ENCODE data around the gene GALNT13. TPM values are rescaled to one million over a fixed set of nuclear protein-coding genes. Genes with fewer than 3 reads are reported as not detected.

GALNT13 gene
- total RNA-seq, 1 experiment from 2014 or later = not detected

- no peak for DNase-seq
- H3K27ac Mint-ChIP-seq (ENCODE audit: unreplicated experiment) = no peak overlapping the region
- H3K4me3 Mint-ChIP-seq (ENCODE audit: low read depth, unreplicated experiment) = no peak overlapping the region
- no peaks in the 10 kb centered on the region for H3K36me3 Mint-ChIP-seq (ENCODE audit: insufficient read depth, unreplicated experiment)
- CTCF ChIA-PET = no interaction called here
- no peaks in the 10 kb centered on the region for H3K9me3 Mint-ChIP-seq (ENCODE audit: low read depth, unreplicated experiment)
- no peaks in the 10 kb centered on the region for H3K4me1 Mint-ChIP-seq (ENCODE audit: low read depth, unreplicated experiment)
- no peaks in the 10 kb centered on the region for H3K27me3 Mint-ChIP-seq (ENCODE audit: unreplicated experiment)
- intact Hi-C loops (cut with micrococcal nuclease; ENCODE audit: unreplicated experiment) = no loop called here
- no TSS peak for BruUV-seq (replicated peaks)
- TF ChIP-seq CTCF (IDR thresholded peaks at IDR 0.05; ENCODE audit: unreplicated experiment) = no peak
Measured at GRCh38 chr2:153858250-153858649, 13.5 kb upstream of the GALNT13 start.

DNA sequence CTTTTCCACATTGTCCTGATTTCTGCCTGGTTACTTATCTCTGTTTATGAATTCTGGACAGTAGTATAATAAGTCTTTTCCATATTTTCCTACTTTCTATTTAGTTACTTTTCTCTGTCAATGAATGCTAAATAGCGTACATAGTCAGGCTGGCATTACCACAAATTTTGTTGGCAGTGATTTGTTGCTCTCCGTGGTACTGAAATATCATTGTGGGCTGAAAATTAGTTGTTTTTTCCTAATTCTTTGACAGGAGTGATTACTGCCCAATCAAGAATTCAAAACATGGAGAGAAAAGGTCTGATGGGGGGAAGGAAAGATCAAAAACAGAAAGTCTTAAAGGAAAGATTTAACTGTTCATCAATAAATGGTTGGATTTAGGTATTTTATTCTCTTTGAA, 7.7 kb upstream of the GALNT13 start:
- no peak for DNase-seq
- BruUV-seq (replicated peaks) = no TSS peak
- Mint-ChIP-seq H3K27me3 (ENCODE audit: unreplicated experiment) (no peaks in the 10 kb centered on the region), H3K9me3 (ENCODE audit: low read depth, unreplicated experiment) (no peaks in the 10 kb centered on the region), H3K36me3 (ENCODE audit: insufficient read depth, unreplicated experiment) (no peaks in the 10 kb centered on the region), H3K4me3 (ENCODE audit: low read depth, unreplicated experiment) (no peak overlapping the region), H3K27ac (ENCODE audit: unreplicated experiment) (no peak overlapping the region), H3K4me1 (ENCODE audit: low read depth, unreplicated experiment) (no peaks in the 10 kb centered on the region)
- no peak for TF ChIP-seq CTCF (IDR thresholded peaks at IDR 0.05; ENCODE audit: unreplicated experiment)
- CTCF ChIA-PET = no interaction called here
- intact Hi-C loops (cut with micrococcal nuclease; ENCODE audit: unreplicated experiment) = no loop called here

DNA sequence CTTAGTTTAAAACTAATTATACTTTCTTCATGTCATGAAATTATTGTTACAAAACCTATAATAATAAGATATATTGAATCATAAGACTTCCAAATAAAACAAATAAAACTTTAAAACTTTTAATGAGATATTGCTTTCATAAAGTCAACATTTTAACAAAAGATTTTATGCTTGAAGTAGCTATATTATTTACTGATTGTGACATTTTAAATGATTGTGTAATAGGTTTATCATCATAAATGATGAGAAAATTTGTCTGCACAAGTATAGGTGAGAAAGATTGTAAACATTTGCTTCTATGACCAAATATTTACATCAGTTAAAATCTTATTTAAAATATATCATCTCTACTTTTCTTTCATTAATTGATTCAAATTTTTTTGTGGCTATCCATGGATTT, 5.1 kb upstream of the GALNT13 start:
- no peak for TF ChIP-seq CTCF (IDR thresholded peaks at IDR 0.05; ENCODE audit: unreplicated experiment)
- CTCF ChIA-PET = interaction anchor here (0.6 kb wide), 1 partner anchor 226 kb away, joined by 4 read pairs; no protein-coding TSS in a partner anchor
- Mint-ChIP-seq H3K36me3 (ENCODE audit: insufficient read depth, unreplicated experiment) (no peaks in the 10 kb centered on the region), H3K27me3 (ENCODE audit: unreplicated experiment) (no peaks in the 10 kb centered on the region), H3K27ac (ENCODE audit: unreplicated experiment) (no peak overlapping the region), H3K9me3 (ENCODE audit: low read depth, unreplicated experiment) (no peaks in the 10 kb centered on the region), H3K4me1 (ENCODE audit: low read depth, unreplicated experiment) (no peaks in the 10 kb centered on the region), H3K4me3 (ENCODE audit: low read depth, unreplicated experiment) (no peak overlapping the region)
- BruUV-seq (replicated peaks) = no TSS peak
- DNase-seq = no peak
- intact Hi-C loops (cut with micrococcal nuclease; ENCODE audit: unreplicated experiment) = no loop called here

GRCh38 chr2:153870308-153870707, 1.4 kb upstream of the GALNT13 start:
- TF ChIP-seq CTCF (IDR thresholded peaks at IDR 0.05; ENCODE audit: unreplicated experiment) = no peak
- no TSS peak for BruUV-seq (replicated peaks)
- no peak for DNase-seq
- Mint-ChIP-seq H3K9me3 (ENCODE audit: low read depth, unreplicated experiment) (peaks cover 6% of the 10 kb centered on the region), H3K27ac (ENCODE audit: unreplicated experiment) (no peak overlapping the region), H3K4me1 (ENCODE audit: low read depth, unreplicated experiment) (no peaks in the 10 kb centered on the region), H3K36me3 (ENCODE audit: insufficient read depth, unreplicated experiment) (peaks cover 6% of the 10 kb centered on the region), H3K4me3 (ENCODE audit: low read depth, unreplicated experiment) (no peak overlapping the region), H3K27me3 (ENCODE audit: unreplicated experiment) (no peaks in the 10 kb centered on the region)
- CTCF ChIA-PET = no interaction called here
- intact Hi-C loops (cut with micrococcal nuclease; ENCODE audit: unreplicated experiment) = no loop called here
